ENCODE measurements around the gene CSRP1. TPM values are rescaled to one million over a fixed set of nuclear protein-coding genes. Genes with fewer than 3 reads are reported as not detected.
"Not testable (repeated sequence)": the region's sequence is repeated elsewhere in the genome, so short reads cannot be mapped to it uniquely, and the experiment has no call there.

CSRP1 gene
- total RNA-seq, 2 donors from 2014 or later = 2,051 to 3,060 TPM

- H3K27ac ChIP-seq = peak overlapping the region; percentile 31 to 49
- TF ChIP-seq CTCF (IDR thresholded peaks at IDR 0.05) = no peak
- H3K4me3 ChIP-seq = no peak overlapping the region
- no peak for DNase-seq (ENCODE audit: low spot score)
- no peak for ATAC-seq (ENCODE audit: insufficient number of reproducible peaks, low FRiP score, low read depth)
- no peaks in the 10 kb centered on the region for H3K27me3 ChIP-seq (replicated peaks; ENCODE audit: insufficient read depth)
- H3K36me3 ChIP-seq = no peaks in the 10 kb centered on the region
- H3K4me1 ChIP-seq (ENCODE audit: control insufficient read depth in 1 of 2, low read depth in 2 of 2) = peaks cover 27 to 37% of the 10 kb centered on the region in 2 donors
- no peaks in the 10 kb centered on the region for H3K9me3 ChIP-seq
These were observed 46.0 kb upstream of the CSRP1 start for GRCh38 chr1:201552941-201553351.

GRCh38 chr1:201551877-201552731 lies 45.2 kb upstream of the CSRP1 start:
- Histone ChIP-seq H3K27ac (peak overlapping the region; percentile 30 to 49), H3K4me3 (no peak overlapping the region), H3K36me3 (no peaks in the 10 kb centered on the region), H3K27me3 (replicated peaks; ENCODE audit: insufficient read depth) (no peaks in the 10 kb centered on the region), H3K4me1 (ENCODE audit: control insufficient read depth in 1 of 2, low read depth in 2 of 2) (peaks cover 27 to 37% of the 10 kb centered on the region in 2 donors), H3K9me3 (no peaks in the 10 kb centered on the region)
- ATAC-seq (ENCODE audit: insufficient number of reproducible peaks, low FRiP score, low read depth) (no peak), DNase-seq (ENCODE audit: low spot score) (no peak)
- no peak for TF ChIP-seq CTCF (IDR thresholded peaks at IDR 0.05)

GRCh38 chr1:201551096-201551495 lies 44.2 kb upstream of the CSRP1 start:
- no peak for TF ChIP-seq CTCF (IDR thresholded peaks at IDR 0.05)
- H3K4me3 ChIP-seq = no peak overlapping the region
- peaks cover 27 to 39% of the 10 kb centered on the region in 2 donors for H3K4me1 ChIP-seq (ENCODE audit: control insufficient read depth in 1 of 2, low read depth in 2 of 2)
- no peaks in the 10 kb centered on the region for H3K27me3 ChIP-seq (replicated peaks; ENCODE audit: insufficient read depth)
- no peaks in the 10 kb centered on the region for H3K36me3 ChIP-seq
- DNase-seq (ENCODE audit: low spot score) = no peak
- no peak overlapping the region for H3K27ac ChIP-seq
- no peak for ATAC-seq (ENCODE audit: insufficient number of reproducible peaks, low FRiP score, low read depth)
- no peaks in the 10 kb centered on the region for H3K9me3 ChIP-seq

- not testable (repeated sequence) for ATAC-seq (ENCODE audit: insufficient number of reproducible peaks, low FRiP score, low read depth); H3K9me3 ChIP-seq; H3K27me3 ChIP-seq (replicated peaks; ENCODE audit: insufficient read depth); DNase-seq (ENCODE audit: low spot score); H3K4me3 ChIP-seq; H3K36me3 ChIP-seq; H3K27ac ChIP-seq
- peaks cover 27 to 33% of the 10 kb centered on the region in 2 donors for H3K4me1 ChIP-seq (ENCODE audit: control insufficient read depth in 1 of 2, low read depth in 2 of 2)
These were observed 42.6 kb upstream of the CSRP1 start for GRCh38 chr1:201549522-201549921.

GRCh38 chr1:201545851-201546492 lies 39.0 kb upstream of the CSRP1 start:
- Histone ChIP-seq H3K4me3 (no peak overlapping the region), H3K9me3 (no peaks in the 10 kb centered on the region), H3K36me3 (no peaks in the 10 kb centered on the region), H3K4me1 (ENCODE audit: control insufficient read depth in 1 of 2, low read depth in 2 of 2) (peaks cover 23 to 40% of the 10 kb centered on the region in 2 donors), H3K27me3 (replicated peaks; ENCODE audit: insufficient read depth) (no peaks in the 10 kb centered on the region), H3K27ac (no peak overlapping the region)
- TF ChIP-seq CTCF (IDR thresholded peaks at IDR 0.05) = no peak
- ATAC-seq (ENCODE audit: insufficient number of reproducible peaks, low FRiP score, low read depth) (no peak), DNase-seq (ENCODE audit: low spot score) (no peak)

All from thoracic aorta (tissue), 2 donors.